ENCODE results near the gene FCGR2B.

The FCGR2B gene

GRCh38 chr1:161676441-161676840 is 13.5 kb downstream of the FCGR2B start:
- no peak for TF ChIP-seq POLR2A (IDR thresholded peaks at IDR 0.05; ENCODE audit: extremely low read depth, insufficient read length)
- TF ChIP-seq, protein P1, sequence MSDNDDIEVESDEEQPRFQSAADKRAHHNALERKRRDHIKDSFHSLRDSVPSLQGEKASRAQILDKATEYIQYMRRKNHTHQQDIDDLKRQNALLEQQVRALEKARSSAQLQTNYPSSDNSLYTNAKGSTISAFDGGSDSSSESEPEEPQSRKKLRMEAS (IDR thresholded peaks at IDR 0.05; ENCODE audit: low read depth, low read length): no peak
- no peak for TF ChIP-seq MYC (IDR thresholded peaks at IDR 0.05; ENCODE audit: low read depth, low read length)
- TF ChIP-seq CTCF (IDR thresholded peaks at IDR 0.05; ENCODE audit: low read depth, low read length): no peak
- no peak overlapping the region for H3K4me3 ChIP-seq (ENCODE audit: low read depth, low read length)
- no peak for DNase-seq (ENCODE audit: low read depth)

- H3K4me3 ChIP-seq (ENCODE audit: low read depth, low read length): no peak overlapping the region
- DNase-seq (ENCODE audit: low read depth): no peak
- TF ChIP-seq CTCF (IDR thresholded peaks at IDR 0.05; ENCODE audit: low read depth, low read length): no peak
- TF ChIP-seq POLR2A (IDR thresholded peaks at IDR 0.05; ENCODE audit: extremely low read depth, insufficient read length): no peak
Measured at GRCh38 chr1:161676958-161677689, 14.2 kb downstream of the FCGR2B start.

DNA sequence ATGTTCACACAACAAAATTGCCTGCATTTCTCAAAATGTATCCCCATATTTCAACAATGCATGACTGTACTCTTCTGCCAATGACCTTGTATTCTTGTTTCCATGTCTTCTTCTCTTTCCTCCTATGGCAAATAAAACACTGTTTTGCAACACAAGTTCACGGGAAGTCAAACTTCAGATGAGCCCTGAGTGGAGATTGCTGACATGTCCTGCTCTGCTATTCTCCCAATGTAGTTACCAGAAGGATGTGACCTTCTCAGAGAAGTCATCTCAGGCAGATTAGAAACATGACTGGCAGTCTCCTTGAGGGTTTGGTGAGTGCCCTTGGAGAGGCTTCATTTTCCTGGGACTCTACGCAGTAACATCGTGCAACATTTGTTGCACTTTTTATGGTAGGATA is 15.6 kb downstream of the FCGR2B start:
- no peak overlapping the region for H3K4me3 ChIP-seq (ENCODE audit: low read depth, low read length)
- no peak for DNase-seq (ENCODE audit: low read depth)
- TF ChIP-seq POLR2A (IDR thresholded peaks at IDR 0.05; ENCODE audit: extremely low read depth, insufficient read length) (no peak), MYC (IDR thresholded peaks at IDR 0.05; ENCODE audit: low read depth, low read length) (no peak), CTCF (IDR thresholded peaks at IDR 0.05; ENCODE audit: low read depth, low read length) (no peak)
- TF ChIP-seq, protein P1 (IDR thresholded peaks at IDR 0.05; ENCODE audit: low read depth, low read length): no peak

DNA sequence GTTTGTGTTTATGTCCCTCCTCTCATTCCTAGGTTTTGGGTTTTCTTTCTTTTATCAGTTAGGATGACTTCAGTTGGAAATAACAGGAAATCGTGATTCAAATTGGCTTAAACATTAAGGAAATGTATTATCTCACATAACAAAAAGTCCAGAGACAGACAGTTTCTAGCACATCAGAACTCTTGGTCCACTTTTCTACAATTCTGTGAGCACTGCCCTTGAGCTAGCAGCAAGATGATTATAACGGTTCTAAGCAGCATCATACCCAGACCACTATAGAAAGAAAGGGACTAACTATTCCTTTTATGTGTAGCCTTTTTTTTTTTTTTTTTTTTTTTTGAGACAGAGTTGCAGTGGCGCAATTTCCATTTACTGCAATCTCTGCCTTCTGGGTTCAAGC is 18.9 kb downstream of the FCGR2B start:
- DNase-seq (ENCODE audit: low read depth): no peak
- TF ChIP-seq MYC (IDR thresholded peaks at IDR 0.05; ENCODE audit: low read depth, low read length) (no peak), POLR2A (IDR thresholded peaks at IDR 0.05; ENCODE audit: extremely low read depth, insufficient read length) (no peak), CTCF (IDR thresholded peaks at IDR 0.05; ENCODE audit: low read depth, low read length) (no peak)
- TF ChIP-seq, protein P1 (IDR thresholded peaks at IDR 0.05; ENCODE audit: low read depth, low read length): no peak
- H3K4me3 ChIP-seq (ENCODE audit: low read depth, low read length): no peak overlapping the region

- no peak for DNase-seq (ENCODE audit: low read depth)
- TF ChIP-seq, protein P1 (IDR thresholded peaks at IDR 0.05; ENCODE audit: low read depth, low read length): no peak
- TF ChIP-seq POLR2A (IDR thresholded peaks at IDR 0.05; ENCODE audit: extremely low read depth, insufficient read length) (no peak), MYC (IDR thresholded peaks at IDR 0.05; ENCODE audit: low read depth, low read length) (no peak), CTCF (IDR thresholded peaks at IDR 0.05; ENCODE audit: low read depth, low read length) (no peak)
- no peak overlapping the region for H3K4me3 ChIP-seq (ENCODE audit: low read depth, low read length)
Measured at GRCh38 chr1:161688946-161689345, 26.0 kb downstream of the FCGR2B start.

Measured in NB4 (cell line).